A549 (cell line): ENCODE measurements around the gene HACE1.

Experiments used
- CHD4 ChIP-seq: fragments of 200-600 bp; sonication (generic); IDR thresholded peaks from 2 replicates; pipeline ENCODE4 v1.6.1; 2016; ENCODE audit warnings: antibody characterized with exemption, mild to moderate bottlenecking, borderline replicate concordance
- EP300 ChIP-seq, 2 experiments: fragments of >200 bp; sonication (Bioruptor Twin); formaldehyde crosslinking; IDR thresholded peaks; 2 replicates in 1 of 2; 3 replicates in 1 of 2; pipeline ENCODE4 v1.6.1; 2016 to 2017
- ESRRA ChIP-seq: fragments of 150-350 bp; IDR thresholded peaks from 2 replicates; pipeline ENCODE4 v1.6.1; 2014; ENCODE audit warnings: mild to moderate bottlenecking, low read length, borderline replicate concordance
- JUNB ChIP-seq: fragments of >200 bp; sonication (Bioruptor Twin); formaldehyde crosslinking; IDR thresholded peaks from 2 replicates; pipeline ENCODE4 v1.6.1; 2016
- MAFK ChIP-seq: fragments of 450-650 bp; IDR thresholded peaks from 2 replicates; pipeline ENCODE4 v1.6.1; 2014; ENCODE audit not compliant: partially characterized antibody
- MAZ ChIP-seq: fragments of 150-350 bp; IDR thresholded peaks from 2 replicates; pipeline ENCODE4 v1.6.1; 2014; ENCODE audit warnings: antibody characterized with exemption, low read depth, low read length, borderline replicate concordance
- NR3C1 ChIP-seq: fragments of >200 bp; sonication (Bioruptor Twin); formaldehyde crosslinking; IDR thresholded peaks from 3 replicates; pipeline ENCODE4 v1.6.1; 2017
- PHF8 ChIP-seq: fragments of 200-600 bp; sonication (generic); IDR thresholded peaks from 2 replicates; pipeline ENCODE4 v1.6.1; 2016; ENCODE audit warnings: low read depth, mild to moderate bottlenecking, antibody characterized with exemption, moderate library complexity, borderline replicate concordance
- POLR2A ChIP-seq: IDR thresholded peaks from 2 replicates; pipeline ENCODE4 v1.6.1; 2012; ENCODE audit warnings: mild to moderate bottlenecking, low read length
- RFX5 ChIP-seq: fragments of 450-650 bp; IDR thresholded peaks from 2 replicates; pipeline ENCODE4 v1.7.1; 2014; ENCODE audit warnings: antibody characterized with exemption, mild to moderate bottlenecking, moderate library complexity
- ZC3H11A ChIP-seq: fragments of 450-650 bp; IDR thresholded peaks from 2 replicates; pipeline ENCODE4 v1.6.1; 2014; ENCODE audit warnings: antibody characterized with exemption, mild to moderate bottlenecking
- TF ChIP-seq, protein P1 (sequence below): fragments of >200 bp; sonication (Bioruptor Twin); formaldehyde crosslinking; IDR thresholded peaks from 3 replicates; pipeline ENCODE4 v1.5.1; 2016

DNA sequence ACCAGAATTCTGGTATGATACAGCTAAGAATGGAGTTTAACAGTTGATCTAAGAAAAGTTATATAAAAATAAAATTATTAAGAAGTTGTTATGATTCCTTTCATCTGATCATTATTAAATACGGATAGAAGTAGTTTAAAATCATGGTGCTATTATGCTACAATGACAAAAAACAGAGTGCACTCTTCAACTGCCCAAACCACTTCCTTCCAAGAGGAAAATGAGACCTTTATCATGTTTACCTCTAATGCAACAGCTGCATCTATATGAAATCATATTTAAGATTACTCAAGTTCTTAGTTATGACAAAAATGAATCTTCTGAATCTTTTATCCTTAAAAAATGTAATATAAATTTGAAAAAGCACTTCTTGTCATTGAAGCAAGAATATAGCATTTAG lies 31.2 kb downstream of the HACE1 start:
- TF ChIP-seq, protein P1, sequence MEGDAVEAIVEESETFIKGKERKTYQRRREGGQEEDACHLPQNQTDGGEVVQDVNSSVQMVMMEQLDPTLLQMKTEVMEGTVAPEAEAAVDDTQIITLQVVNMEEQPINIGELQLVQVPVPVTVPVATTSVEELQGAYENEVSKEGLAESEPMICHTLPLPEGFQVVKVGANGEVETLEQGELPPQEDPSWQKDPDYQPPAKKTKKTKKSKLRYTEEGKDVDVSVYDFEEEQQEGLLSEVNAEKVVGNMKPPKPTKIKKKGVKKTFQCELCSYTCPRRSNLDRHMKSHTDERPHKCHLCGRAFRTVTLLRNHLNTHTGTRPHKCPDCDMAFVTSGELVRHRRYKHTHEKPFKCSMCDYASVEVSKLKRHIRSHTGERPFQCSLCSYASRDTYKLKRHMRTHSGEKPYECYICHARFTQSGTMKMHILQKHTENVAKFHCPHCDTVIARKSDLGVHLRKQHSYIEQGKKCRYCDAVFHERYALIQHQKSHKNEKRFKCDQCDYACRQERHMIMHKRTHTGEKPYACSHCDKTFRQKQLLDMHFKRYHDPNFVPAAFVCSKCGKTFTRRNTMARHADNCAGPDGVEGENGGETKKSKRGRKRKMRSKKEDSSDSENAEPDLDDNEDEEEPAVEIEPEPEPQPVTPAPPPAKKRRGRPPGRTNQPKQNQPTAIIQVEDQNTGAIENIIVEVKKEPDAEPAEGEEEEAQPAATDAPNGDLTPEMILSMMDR: no peak
- TF ChIP-seq EP300 (IDR thresholded peaks at IDR 0.05) (no peak), MAZ (no peak), ESRRA (no peak), NR3C1 (no peak), RFX5 (no peak), CHD4 (no peak), ZC3H11A (no peak), MAFK (no peak), POLR2A (no peak), JUNB (no peak), PHF8 (no peak)
